HK-2 (cell line): ENCODE results near the gene ODF2.
A peak's percentile ranks its signal among the peaks of the same experiment; 100 is the strongest.
"Not testable (repeated sequence)": the region's sequence is repeated elsewhere in the genome, so short reads cannot be mapped to it uniquely, and the experiment has no call there.

Source experiments
- DNase-seq: peaks from one replicate; pipeline ENCODE4 v3.0.0-alpha.2; 2018; ENCODE audit not compliant: unreplicated experiment

Gene ODF2

DNA sequence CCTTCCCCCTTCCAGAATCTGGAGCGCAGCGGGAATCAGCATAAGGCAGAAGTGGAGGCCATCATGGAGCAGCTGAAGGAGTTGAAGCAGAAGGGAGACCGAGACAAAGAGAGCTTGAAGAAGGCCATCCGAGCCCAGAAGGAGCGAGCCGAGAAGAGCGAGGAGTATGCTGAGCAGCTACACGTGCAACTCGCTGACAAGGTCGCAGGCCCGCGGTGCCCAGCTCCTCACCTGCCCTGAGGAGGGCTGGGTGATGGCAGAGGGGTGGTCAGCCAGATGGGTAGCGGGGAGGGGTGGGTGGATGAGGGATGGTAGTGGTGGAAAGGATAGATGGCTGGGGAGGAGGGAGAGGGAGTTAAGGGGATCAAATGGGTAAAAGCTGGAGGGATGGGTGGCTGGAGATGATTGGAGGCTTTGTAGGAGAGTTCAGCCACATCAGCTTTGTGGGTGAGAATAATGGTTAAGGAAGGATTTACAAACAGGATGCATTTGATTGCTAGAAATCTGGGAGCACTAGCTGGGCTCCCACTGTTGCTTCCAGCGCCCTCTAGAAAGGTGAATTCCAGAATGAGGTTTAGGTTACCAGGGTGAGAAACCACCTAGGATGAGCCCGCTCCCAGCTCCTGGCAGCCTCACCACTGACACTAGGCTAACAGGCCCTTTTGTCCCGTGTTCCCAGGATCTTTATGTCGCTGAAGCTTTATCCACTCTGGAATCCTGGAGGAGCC, 29.0 kb downstream of the ODF2 start:
- no peak for DNase-seq

DNA sequence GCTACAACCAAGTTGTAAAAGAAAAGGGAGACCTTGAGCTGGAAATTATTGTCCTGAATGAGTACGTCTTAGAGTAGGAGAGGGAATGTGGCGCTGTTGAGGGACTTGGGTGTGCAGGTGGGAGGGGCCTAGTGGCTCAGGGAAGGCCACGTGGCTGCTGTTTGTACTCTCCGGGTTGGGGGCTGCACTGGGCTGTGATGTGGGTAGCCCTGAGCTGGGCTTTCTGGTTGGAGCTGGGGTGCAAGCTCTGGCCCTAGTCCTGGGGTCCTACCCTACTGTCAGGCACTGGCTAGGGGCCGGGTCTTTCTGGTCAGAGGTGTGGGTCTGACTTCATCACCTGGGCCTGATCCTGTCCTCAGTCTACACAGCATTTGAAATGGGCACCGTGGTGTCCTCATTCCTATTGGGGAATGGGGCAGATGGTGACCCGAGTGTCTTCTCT, 29.6 kb downstream of the ODF2 start:
- no peak for DNase-seq

DNA sequence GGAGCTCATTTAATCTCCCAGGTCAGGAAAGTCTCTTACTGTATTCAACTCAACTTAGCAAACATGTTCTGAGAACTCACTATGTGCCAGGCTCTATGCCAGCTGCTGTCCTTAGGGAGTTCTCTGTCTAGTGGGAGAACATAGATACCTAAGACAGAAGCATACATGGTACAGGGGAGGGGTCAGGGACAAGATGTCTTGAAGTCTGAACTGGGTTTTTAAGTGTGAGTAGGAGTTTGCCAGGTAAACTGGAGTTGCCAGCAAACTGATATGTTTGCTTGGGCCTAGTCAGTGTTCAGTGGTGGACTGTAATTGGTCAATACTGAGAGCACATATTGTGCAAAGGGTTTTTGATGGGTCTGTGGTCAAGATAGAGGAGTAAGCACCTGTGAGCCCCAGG, 30.4 kb downstream of the ODF2 start:
- DNase-seq, result no peak

DNA sequence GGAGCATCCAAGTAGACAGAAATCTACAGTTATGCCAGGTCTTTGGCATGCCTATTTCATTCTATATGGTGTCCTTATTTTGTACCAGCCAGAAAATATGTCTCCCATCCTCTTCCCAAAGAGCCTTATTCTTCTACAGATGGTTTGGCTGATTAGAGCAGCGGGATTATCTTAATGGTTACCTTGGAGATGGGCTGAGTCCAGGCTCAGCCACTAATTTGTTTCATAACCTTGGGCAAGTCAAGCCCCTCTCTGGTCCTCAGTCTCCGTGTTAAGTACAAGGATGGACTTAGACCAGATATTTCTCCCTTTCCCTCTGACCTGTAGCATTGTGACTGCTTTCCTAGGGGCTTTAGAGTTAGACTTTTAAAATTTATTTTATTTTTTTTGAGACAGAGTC, 37.6 kb downstream of the ODF2 start:
- DNase-seq, result no peak

DNA sequence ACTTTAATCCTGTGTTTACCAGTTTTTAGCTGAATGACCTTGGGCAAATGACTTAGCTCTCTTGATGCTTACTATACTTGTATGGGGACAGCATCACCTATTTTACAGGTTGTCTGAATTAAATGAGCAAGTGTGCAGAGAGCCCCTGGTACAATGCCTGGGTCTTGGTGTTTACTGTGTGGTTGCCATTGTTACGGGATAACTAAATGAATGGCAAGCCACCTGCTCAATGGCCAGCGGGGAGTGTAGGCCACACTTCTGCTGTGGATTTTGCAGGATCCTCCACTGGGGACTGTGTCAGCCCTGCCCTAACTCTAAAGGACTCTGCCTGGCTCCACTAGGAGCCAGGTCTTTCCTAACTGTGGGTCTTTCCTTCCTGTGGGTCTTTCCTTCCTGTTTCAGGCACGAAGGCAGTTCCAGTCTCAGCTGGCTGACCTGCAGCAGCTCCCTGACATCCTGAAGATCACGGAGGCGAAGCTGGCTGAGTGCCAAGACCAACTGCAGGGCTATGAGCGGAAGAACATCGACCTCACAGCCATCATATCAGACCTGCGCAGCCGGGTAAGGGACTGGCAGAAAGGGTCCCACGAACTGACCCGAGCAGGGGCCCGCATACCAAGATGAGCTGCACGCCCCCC, 38.4 kb downstream of the ODF2 start:
- no peak for DNase-seq

DNA sequence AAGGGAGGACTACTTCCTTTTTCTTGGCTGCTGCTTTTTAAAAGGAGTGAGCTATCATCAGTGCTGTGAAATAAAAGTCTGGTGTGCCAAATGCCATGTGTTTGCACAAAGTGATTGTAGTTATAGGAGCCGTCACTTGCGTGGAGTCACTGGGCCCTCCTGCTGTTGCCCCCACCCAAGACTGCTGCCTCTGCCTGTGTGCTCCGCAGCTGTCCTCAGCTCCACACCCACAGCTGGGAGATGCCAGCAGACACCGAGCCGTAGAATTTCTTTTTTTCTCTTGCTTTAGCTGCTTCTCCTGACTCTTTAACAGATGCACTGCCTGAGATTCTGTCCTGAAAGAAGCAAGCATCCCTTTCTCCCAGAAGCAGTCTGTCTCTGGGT, 38.9 kb downstream of the ODF2 start:
- DNase-seq, result no peak

DNA sequence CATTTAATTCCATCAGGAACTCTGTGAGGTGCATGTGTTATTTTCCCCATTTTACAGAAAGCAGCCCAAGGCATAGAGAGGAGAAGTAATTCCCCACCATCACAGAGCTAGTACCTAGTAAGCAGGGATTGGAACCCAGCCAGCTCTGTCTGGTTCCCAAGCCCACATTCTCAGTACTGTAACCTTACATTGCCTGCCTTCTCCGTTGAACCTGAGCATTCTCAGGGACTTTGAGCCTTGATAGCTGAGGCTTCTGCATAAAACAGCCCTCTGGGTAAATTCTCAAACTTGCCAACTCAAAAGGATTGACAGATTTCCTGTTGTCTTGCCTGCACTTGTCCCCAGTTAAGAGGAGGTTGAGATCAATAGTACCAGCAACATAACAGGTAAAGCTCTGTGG, 39.5 kb downstream of the ODF2 start:
- no peak for DNase-seq

DNA sequence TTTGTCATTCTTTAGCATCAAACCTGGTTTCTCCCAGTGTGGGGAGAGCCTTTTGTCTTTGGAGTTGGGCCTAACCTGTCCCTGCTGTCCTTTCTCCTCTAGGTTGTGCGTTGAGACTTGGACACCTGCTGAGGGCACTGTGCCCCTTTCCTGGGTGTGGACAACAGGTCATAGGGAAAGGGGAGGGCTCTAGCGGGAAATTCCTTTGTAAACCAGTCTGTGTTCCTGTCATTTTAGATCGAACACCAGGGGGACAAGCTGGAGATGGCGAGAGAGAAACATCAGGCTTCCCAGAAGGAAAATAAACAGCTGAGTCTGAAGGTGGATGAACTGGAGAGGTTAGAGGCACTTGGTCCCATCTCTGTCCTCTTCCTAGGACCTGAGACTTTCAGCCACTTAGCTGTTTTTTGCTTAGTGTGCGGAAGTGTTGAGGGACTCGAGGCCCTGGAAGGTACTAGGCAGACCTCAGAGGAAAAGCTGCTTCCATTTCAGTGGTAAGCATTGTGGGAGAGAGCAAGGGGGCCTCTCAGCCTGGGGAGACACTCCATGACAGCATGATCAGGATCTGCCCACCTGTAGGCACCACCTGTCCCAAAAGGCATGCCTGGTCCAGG, 40.1 kb downstream of the ODF2 start:
- no peak for DNase-seq

DNA sequence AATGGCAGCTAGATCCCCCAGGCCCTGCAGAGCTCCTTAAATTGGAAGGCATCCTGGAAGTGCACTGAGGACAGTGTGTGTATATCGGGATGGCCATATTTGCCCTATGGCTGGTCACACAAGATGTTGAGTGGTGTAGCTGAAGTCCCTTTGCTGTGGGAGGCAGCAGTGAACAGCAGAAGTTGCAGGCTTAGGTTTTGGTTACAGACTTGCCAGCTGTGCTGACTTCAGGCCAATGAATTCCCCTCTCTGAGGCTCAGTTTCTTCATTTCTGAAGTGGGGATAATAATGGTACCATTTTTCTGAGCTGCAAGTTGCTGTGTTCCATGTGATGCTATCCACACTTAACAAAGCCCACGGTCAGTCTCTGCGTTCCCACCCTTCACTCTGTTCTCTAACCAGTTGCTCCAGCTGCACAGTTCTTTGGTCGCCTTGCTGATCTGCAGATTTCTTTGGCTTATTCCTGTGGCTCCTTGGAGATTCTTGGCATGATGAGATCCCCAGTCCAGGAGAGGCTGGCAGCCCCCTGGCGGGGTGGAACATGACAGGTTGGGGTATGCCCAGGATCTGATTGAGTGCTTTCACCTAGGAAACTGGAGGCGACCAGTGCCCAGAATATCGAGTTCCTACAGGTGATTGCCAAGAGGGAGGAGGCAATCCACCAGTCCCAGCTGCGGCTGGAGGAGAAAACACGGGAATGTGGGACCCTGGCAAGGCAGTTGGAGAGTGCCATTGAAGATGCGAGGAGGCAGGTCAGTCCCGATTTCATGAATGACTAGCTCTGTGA, 42.2 kb downstream of the ODF2 start:
- no peak for DNase-seq

DNA sequence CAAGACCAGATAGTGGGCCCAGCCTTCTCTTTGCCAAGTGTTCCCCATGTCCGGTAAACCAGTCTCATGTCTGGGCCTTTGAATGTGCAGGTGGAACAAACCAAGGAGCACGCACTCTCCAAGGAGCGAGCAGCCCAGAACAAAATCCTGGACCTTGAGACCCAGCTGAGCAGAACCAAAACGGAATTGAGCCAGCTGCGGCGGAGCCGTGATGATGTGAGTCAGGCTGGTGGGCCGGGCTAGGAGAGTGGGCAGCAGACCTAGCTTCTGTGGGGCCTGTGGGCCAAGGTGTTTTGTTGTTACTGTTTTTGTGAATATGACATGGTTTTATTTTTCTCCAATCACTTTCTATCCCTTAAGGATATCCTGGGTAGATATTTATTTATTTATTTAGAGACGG, 43.1 kb downstream of the ODF2 start:
- no peak for DNase-seq

DNA sequence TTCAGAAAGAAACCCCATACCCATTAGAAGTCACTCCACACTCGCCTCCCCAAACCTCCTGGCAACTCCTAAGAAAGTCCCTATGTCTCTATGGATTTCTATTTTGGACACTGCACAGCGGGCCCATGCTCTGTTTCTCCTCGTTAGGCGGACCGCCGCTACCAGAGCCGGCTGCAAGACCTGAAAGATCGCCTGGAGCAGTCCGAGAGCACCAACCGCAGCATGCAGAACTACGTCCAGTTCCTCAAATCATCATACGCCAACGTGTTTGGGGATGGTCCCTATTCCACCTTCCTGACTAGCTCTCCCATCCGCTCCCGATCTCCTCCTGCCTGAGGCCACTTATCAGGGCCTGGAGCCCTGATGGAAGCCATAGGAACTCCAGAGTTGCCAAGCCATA, 44.1 kb downstream of the ODF2 start:
- no peak for DNase-seq

DNA sequence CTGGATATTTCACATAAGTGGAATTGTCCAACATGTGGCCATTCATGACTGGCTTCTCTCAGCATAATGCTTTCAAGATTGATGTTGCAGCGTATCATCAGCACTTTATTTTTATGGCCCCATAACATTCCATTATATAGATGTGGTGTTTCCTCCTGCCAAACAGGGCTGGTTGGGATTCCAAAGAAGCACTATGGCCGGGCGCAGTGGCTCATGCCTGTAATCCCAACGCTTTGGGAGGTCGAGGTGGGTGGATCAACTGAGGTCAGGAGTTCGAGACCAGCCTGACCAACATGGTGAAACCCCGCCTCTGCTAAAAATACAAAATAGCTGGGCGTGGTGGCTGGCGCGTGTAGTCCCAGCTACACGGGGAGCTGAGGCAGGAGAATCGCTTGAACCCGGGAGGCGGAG, 47.6 kb downstream of the ODF2 start:
- not testable (repeated sequence) for DNase-seq

DNA sequence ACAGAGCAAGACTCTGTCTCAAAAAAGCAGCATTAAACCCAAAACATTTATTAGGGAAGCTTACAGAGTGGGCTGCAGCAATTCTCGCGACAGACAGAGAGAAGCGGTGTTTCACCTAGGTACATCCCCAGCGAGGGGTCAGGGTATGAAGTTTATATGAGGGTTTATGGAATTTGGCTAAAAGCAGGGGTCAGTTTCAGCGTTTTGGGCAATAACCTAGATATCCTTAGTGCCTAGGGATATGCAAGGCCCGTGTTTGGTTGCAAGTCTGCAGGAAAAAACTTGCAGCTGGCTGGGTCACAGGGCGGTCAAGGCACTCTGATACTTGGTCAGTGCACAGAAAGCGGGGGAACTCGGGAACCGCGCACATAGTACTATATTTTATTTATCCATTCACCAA, 48.1 kb downstream of the ODF2 start:
- DNase-seq, result no peak

DNA sequence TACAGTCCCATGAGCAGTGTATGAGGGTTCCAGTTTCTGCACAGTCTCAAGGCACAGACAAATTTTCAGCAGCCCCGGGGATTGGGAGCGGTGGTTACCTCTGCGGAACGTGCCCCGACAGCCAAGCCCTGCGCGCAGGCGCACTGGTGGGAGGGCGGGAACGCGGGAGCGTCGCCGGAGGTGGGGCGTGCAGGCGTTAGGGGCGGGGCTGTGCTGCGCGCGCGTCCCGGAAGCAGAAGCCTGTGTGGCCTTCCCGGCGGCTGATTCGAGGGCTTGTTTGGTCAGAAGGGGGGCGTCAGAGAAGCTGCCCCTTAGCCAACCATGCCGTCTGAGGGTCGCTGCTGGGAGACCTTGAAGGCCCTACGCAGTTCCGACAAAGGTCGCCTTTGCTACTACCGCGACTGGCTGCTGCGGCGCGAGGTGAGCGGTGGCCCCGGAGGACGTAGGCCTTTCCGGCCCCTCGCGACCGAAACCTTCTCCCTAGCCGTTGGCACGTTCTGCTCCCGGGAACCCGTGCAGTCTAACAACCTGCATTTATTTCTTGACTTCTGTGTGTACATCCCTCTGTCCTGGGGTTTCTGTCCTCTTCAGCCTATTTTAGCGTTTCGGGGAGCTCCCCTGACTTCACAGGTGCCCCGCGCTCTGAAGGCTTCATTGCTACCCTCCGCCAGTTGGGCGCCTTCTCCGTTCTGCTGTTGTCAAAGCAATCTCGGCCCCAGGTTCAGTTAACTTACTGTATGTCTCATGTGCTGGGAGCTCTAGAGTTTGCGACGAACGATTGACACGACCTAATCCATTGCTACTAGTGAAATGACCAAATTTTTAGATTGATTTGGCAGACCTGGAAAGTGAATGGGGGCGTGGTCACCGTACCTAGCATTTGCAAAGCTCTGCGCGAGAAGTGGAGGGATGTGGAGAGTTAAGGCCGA, 48.9 kb downstream of the ODF2 start, which contains the start of gene GLE1:
Gene GLE1 (plus strand): TSS at position 235 of the 929 bp plus-strand sequence. CDS start 87 bp downstream, at position 322.
- peak; percentile 95 for DNase-seq

DNA sequence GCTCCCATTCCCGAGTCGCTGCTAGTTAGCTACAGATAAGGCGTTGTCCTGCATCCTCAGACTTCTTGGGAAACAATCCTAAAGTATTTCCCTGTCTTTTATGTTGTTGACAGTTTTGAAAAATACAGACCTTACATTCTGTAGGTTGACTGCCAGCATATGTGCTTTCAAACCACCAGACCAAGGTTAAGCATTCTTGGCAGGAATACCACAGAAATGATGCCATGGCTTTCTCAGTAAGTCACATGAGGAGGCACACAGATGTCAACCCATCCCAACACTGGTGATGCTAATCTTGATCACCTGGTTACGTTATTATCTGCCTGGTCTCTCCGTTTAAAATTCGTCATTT, 49.6 kb downstream of the ODF2 start:
- DNase-seq, result no peak

DNA sequence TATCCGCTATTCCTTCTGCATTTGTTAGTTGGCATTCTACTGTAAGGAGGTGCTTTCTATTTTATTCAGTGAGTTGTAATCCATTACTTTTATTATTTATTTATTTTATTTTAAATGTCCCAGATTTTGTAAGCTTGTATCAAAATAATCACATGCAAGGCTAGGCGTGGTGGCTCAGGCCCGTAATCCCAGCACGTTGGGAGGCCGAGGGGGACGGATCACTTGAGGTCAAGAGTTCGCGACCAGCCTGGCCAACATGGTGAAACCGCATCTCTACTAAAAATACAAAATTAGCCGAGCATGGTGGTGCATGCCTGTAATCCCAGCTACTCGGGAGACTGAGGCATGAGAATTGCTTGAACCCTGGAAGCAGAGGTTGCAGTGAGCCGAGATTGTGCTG, 50.1 kb downstream of the ODF2 start:
- not testable (repeated sequence) for DNase-seq

DNA sequence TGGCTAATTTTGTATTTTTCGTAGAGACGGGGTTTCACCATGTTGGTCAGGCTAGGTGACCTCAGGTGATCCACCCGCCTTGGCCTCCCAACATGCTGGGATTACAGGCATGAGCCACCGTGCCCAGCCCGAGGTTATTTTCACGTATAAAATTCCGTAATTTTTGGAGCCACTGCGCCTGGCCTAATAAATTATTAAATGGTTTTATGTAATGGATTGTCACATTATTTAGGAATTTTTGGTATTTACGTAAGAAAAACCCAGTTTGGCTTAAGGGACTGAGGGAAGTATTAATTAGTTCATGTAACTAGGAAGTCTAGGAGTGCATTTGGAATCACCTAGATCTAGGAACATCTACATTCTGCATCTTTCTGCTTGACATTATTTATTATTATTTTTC, 57.0 kb downstream of the ODF2 start:
- no peak for DNase-seq

DNA sequence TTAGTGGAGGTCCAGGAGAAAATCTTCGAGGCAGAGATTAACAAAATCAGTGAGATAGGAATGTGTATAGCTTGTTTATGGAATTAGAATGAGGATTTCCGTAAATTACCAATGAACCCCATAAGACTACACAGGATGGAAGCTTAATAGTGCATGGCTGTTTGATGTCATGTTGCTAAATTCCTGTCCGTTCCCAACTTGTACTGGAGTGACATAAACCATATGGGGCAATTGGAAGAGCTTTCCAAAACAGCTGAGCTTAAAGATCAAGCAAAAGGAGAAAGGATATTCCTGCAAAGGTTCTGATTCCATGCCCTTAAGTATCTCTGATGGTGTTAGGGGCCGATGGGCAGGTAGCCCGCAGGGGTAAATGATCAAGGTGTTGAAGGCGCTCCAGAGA, 66.2 kb downstream of the ODF2 start:
- DNase-seq, result no peak

DNA sequence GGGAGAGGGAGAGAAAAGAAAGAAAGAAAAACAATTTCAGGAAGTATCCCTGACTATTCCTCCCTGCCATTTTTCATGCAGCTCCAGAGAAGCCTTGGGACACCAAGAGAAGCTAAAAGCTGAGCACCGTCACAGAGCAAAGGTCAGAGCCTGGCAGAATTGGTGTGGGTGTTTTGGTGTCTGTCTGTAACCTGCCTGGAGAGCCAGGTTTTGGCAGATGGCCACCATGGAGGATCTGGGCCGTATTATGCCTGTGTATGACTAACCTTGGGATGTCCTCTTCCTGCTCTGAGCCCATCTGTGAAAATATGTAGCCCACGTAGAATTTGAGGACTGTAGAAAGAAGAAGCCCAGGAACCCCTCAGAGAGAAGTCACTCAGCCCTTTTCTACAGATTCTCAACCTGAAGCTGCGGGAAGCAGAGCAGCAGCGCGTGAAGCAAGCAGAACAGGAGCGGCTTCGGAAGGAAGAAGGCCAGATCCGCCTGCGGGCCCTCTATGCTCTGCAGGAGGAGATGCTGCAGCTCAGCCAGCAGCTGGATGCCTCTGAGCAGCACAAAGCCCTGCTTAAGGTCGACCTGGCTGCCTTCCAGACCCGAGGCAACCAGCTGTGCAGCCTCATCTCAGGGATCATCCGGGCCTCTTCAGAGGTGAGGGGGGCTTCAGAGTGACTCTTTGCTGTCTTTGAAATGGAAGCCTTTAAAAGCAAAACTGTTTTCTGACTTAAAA, 67.6 kb downstream of the ODF2 start:
- DNase-seq, result no peak

DNA sequence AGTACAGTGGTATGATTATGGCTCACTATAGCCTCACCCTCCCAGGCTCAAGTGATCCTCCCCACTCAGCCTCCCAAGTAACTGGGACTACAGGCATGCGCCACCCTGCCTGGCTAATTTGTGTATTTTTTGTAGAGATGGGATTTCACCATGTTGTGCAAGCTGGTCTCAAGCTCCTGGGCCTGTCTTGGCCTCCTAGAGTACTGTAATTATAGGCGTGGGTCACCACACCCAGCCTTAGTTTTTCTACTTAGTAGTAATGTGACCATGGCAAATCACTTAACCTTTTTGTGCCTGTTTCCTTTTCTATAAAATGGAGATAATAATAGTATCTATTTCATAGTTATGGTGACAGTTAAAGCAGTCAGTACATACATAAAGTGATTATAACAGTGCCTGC, 70.9 kb downstream of the ODF2 start:
- DNase-seq, result no peak
